Gastroesophageal sphincter (tissue), 4 donors: Measurements from ENCODE around the gene PISD. TPM values are rescaled to one million over a fixed set of nuclear protein-coding genes. Genes with fewer than 3 reads are reported as not detected.
A peak's percentile ranks its signal among the peaks of the same experiment; 100 is the strongest.

ENCODE experiments used
- ATAC-seq: fragments of 150-250 bp; one replicate; pipeline ENCODE4 v1.9.1; 2016; ENCODE audit warnings: mild to moderate bottlenecking, moderate library complexity
- H3K27ac ChIP-seq, 4 donors: fragments of 200-600 bp; sonication (generic) in 3 of 4; 1 replicate in 3 of 4; 2 replicates in 1 of 4; pipeline ENCODE4 v1.5.1; 2016 to 2019
- H3K27me3 ChIP-seq: fragments of 200-600 bp; sonication (generic); one replicate; pipeline ENCODE4 v1.5.1; 2019
- H3K36me3 ChIP-seq, 2 donors: fragments of 200-600 bp; sonication (generic); one replicate each; pipeline ENCODE4 v1.5.1; 2019; ENCODE audit warnings: control low read depth in 1 of 2
- H3K4me1 ChIP-seq, 3 donors: fragments of 200-600 bp; sonication (generic); 1 replicate in 2 of 3; 2 replicates in 1 of 3; pipeline ENCODE4 v1.5.1; 2016 to 2019; ENCODE audit warnings: control low read depth in 2 of 3
- H3K4me3 ChIP-seq, 2 donors: fragments of 200-600 bp; sonication (generic); one replicate each; pipeline ENCODE4 v1.5.1; 2019; ENCODE audit warnings: mild to moderate bottlenecking in 1 of 2, moderate library complexity in 1 of 2
- H3K9me3 ChIP-seq, 3 donors: fragments of 200-600 bp; sonication (generic); one replicate each; pipeline ENCODE4 v1.5.1; 2017 to 2019; ENCODE audit warnings: control low read depth in 2 of 3
- CTCF ChIP-seq, 4 experiments: fragments of 200-600 bp in 2 of 4; fragments of 450-650 bp in 2 of 4; sonication (generic) in 1 of 4; IDR thresholded peaks; one replicate each; pipeline ENCODE4 v1.5.1; 2017 to 2019; ENCODE audit warnings: antibody characterized with exemption in 4 of 4, mild to moderate bottlenecking in 2 of 4, moderate library complexity in 2 of 4
- EP300 ChIP-seq: sonication (generic); formaldehyde crosslinking; IDR thresholded peaks from one replicate; pipeline ENCODE4 v1.6.1; 2017; ENCODE audit warnings: antibody characterized with exemption, mild to moderate bottlenecking
- POLR2A ChIP-seq, 2 donors: fragments of 450-650 bp; IDR thresholded peaks; one replicate each; pipeline ENCODE4 v1.6.1; 2017; ENCODE audit warnings: antibody characterized with exemption in 2 of 2, mild to moderate bottlenecking in 2 of 2, moderate library complexity in 1 of 2
- POLR2AphosphoS5 ChIP-seq: sonication (generic); formaldehyde crosslinking; IDR thresholded peaks from one replicate; pipeline ENCODE4 v1.6.1; 2017; ENCODE audit warnings: antibody characterized with exemption
- WGBS, 2 donors: methylation state at CpG; one replicate each; pipeline ENCODE4 v1.1.5; 2018; ENCODE audit warnings: low coverage in 1 of 2; 5-methylcytosine and 5-hydroxymethylcytosine counted together
- total RNA-seq, 4 donors: library from RNA; depleted of rRNA; stranded (reverse); fragments of >200 nt; gene quantifications; one replicate each; pipeline ENCODE4 v1.1.0, GENCODE V29; 2016

Gene PISD
- total RNA-seq, 4 donors from 2014 or later, result 10.1 to 32.7 (median 19.2) TPM

- Histone ChIP-seq H3K4me3 (peak overlapping the region in 1 of 2 donors; percentile 32), H3K36me3 (peaks cover 0 to 13% of the 10 kb centered on the region in 2 donors), H3K27me3 (no peaks in the 10 kb centered on the region), H3K4me1 (peaks cover 0 to 22% (median 0%) of the 10 kb centered on the region in 3 donors), H3K9me3 (no peaks in the 10 kb centered on the region), H3K27ac (peak overlapping the region in 3 of 4 donors; percentile 51 to 68 (median 68))
- TF ChIP-seq EP300 (no peak), POLR2A (IDR thresholded peaks at IDR 0.05) (no peak), POLR2AphosphoS5 (no peak), CTCF (IDR thresholded peaks at IDR 0.05) (no peak)
- peak; percentile 47 for ATAC-seq
- WGBS, 2 donors, result 41 to 50% methylated on average over 1 to 4 of the region's 15 CpGs
Observed at GRCh38 chr22:31637891-31638618, 24.0 kb downstream of the PISD start.

- WGBS, 2 donors, result 67 to 75% methylated on average over 8 to 10 of the region's 10 CpGs
- Histone ChIP-seq H3K36me3 (peaks cover 0 to 8% of the 10 kb centered on the region in 2 donors), H3K9me3 (no peaks in the 10 kb centered on the region), H3K4me1 (peaks cover 0 to 22% (median 0%) of the 10 kb centered on the region in 3 donors), H3K27ac (peak overlapping the region in 3 of 4 donors; percentile 51 to 68 (median 68)), H3K4me3 (peak overlapping the region in 1 of 2 donors; percentile 32), H3K27me3 (no peaks in the 10 kb centered on the region)
- ATAC-seq, result no peak
- TF ChIP-seq CTCF (IDR thresholded peaks at IDR 0.05) (peak in 1 of 4 experiments; percentile 3), POLR2A (IDR thresholded peaks at IDR 0.05) (no peak), POLR2AphosphoS5 (no peak), EP300 (no peak)
Observed at GRCh38 chr22:31637447-31637890, 24.5 kb downstream of the PISD start.

- no peaks in the 10 kb centered on the region for H3K27me3 ChIP-seq
- WGBS, 2 donors, result 83 to 92% methylated on average over 1 to 10 of the region's 13 CpGs
- no peak overlapping the region for H3K4me3 ChIP-seq
- no peaks in the 10 kb centered on the region for H3K9me3 ChIP-seq
- no peak overlapping the region for H3K27ac ChIP-seq
- no peak for ATAC-seq
- no peaks in the 10 kb centered on the region for H3K36me3 ChIP-seq
- peaks cover 0 to 34% (median 4%) of the 10 kb centered on the region in 3 donors for H3K4me1 ChIP-seq
- TF ChIP-seq POLR2A (IDR thresholded peaks at IDR 0.05), result no peak
- no peak for TF ChIP-seq POLR2AphosphoS5
- no peak for TF ChIP-seq CTCF (IDR thresholded peaks at IDR 0.05)
- TF ChIP-seq EP300, result no peak
Observed at GRCh38 chr22:31635638-31636306, 26.2 kb downstream of the PISD start.

- TF ChIP-seq EP300 (no peak), CTCF (IDR thresholded peaks at IDR 0.05) (no peak), POLR2AphosphoS5 (no peak), POLR2A (IDR thresholded peaks at IDR 0.05) (no peak)
- peak overlapping the region in 1 of 2 donors; percentile 84 for H3K4me3 ChIP-seq
- H3K27me3 ChIP-seq, result no peaks in the 10 kb centered on the region
- WGBS, 2 donors, result 100% methylated on average over 1 of the region's 9 CpGs; no CpG with 5 or more reads in 1 of the 2 donors
- H3K4me1 ChIP-seq, result peaks cover 2 to 62% (median 22%) of the 10 kb centered on the region in 3 donors
- H3K36me3 ChIP-seq, result no peaks in the 10 kb centered on the region
- ATAC-seq, result no peak
- no peaks in the 10 kb centered on the region for H3K9me3 ChIP-seq
- H3K27ac ChIP-seq, result peak overlapping the region in 3 of 4 donors; percentile 83 to 84 (median 83)
Observed at GRCh38 chr22:31631436-31631835, 30.6 kb downstream of the PISD start.
